GM10266 (cell line): ENCODE data around the gene KRTAP12-1.

Experiments used
- DNase-seq: peaks from one replicate; pipeline ENCODE4 v3.0.0; 2012; ENCODE audit errors: extremely low spot score
- CTCF ChIP-seq: IDR thresholded peaks from 2 replicates; pipeline ENCODE4 v1.5.1; 2012; ENCODE audit warnings: mild to moderate bottlenecking, low read depth; ENCODE audit not compliant: control insufficient read depth, insufficient read depth; ENCODE audit errors: missing control alignments

KRTAP12-1 gene

DNA sequence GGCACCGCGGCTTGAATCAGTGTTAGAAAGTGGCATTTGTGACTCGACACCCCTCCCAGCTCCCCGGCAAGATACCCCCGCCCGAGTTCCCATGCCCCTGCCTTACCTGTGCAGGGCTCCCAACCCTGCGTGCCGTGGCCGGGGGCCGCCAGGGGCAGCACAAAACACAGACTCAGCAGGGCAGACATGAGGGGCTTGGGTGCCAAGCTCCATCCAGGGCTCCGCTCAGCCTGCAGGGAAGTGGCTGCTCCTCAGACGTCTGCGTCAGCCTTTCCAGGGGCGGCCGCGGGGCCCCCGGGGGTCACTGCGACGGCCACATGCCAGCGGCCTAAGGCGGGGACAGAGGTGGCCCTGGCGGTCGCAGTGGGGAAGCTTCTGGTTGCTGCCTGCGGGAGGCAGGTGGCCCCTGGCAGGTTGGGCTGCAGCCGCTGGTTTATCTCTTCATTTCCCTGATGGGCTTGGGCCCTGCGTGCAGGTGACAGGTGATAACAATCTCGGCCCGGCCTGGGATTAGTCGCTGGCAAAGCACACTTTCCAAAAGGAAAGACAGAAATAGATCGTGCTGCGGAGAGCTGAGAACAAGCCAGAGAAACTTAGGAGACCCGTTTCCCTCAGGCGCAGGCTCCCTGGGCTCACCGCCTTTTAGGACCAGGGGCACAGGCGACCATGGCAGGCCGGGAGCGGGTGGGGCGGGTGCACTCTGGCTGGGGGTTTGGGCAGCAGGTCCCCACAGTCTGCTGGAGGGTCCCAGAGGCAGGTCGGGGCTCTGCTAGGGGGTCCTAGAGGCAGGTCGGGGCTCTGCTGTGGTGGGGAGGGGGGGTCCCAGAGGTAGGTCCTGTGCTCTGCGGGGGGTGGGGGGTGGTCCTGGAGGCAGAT lies 29.6 kb upstream of the KRTAP12-1 start, which contains the start of gene TSPEAR:
Gene TSPEAR (minus strand): TSS at position 246 of the 876 bp plus-strand sequence. CDS start 58 bp downstream, at position 188.
- TF ChIP-seq CTCF: no peak

DNA sequence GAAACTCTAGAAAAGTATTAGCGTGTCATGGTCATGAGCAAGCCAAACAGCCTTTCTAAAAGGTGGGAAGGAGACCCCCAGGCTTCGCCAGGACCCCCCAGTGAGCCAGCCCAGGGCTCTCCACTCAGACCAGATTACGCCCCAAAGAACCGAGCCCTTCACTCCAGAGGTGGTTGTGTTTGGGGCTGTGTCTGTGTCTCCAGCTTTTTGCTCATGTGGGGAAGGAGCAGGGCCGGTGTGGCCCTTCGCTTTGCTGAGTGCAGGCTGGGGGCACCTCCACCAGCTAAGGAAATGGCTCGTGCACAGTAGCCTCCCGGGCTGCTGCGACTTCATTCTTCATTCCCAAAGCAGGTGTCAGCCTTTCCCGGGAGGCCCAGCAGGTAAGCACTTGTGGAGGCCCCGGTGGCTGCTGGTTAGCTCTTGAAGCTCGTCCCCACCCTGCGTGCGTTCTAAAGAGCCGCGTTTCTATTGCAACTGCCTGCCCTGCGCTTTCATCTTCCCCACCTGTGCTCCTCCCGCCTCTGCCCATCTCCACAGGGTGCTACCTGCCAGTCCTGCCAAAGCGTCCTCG lies 28.9 kb upstream of the KRTAP12-1 start:
- DNase-seq: no peak
- no peak for TF ChIP-seq CTCF

More for the DNA sequence above, 29.6 kb upstream of the KRTAP12-1 start, which contains the start of gene TSPEAR:
- DNase-seq: no peak

DNA sequence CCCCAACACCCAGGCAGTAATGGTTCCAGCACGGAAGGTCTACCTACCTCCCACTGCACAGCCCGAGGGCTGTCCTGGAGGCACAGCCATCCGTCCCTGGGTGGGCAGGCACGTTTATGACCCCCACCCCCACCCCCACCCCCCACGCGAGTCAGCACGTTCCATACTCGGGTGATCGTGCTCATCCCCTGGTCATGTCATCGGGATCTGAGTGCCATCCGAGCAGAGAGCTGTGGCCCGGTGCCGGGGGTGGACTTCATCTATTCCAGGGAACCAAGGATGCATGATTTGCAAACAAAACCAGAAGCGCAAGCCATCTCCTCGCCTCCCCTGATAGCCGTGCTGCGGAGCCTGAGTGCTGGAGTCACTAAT lies 28.3 kb upstream of the KRTAP12-1 start:
- TF ChIP-seq CTCF: no peak
- no peak for DNase-seq

DNA sequence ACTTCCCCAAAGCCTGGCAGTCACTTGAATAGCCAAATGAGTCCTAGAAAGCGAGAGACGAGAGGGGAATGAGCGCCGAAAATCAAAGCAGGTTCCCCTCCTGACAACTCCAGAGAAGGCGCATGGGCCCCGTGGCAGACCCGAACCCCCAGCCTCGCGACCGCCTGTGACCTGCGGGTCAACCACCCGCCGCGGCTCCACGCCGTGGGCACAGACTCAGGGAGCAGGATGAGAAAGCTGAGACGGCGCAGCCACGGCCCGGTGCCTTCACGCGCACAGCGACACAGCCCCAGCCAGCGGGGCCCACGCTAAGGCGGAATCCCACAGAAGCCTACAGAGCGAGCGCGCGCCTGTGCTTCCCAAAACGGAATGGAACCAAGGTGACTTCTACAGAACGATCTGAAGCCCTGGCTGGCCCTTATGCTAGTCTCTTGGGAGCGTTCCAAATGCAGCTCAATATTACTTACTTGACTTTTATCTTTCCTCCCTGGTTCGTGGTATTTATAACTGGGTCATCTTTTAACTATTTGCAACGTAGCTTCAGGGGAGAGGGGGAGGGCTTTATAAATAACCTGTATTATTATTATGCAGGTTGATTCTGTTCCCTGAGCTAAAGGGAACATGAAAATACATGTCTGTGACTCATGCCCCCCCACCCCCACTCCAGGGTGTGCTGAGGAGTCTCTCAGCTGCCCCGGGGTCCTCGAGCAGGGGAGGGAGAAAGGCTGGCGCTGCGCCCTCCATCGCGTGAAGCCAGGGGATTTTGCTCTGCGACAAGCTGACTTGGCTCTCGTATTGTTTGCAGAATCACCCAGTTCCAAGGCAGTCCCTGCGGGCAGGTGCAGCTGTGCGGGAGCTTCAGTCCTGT lies 27.7 kb upstream of the KRTAP12-1 start:
- TF ChIP-seq CTCF: no peak
- DNase-seq: no peak

DNA sequence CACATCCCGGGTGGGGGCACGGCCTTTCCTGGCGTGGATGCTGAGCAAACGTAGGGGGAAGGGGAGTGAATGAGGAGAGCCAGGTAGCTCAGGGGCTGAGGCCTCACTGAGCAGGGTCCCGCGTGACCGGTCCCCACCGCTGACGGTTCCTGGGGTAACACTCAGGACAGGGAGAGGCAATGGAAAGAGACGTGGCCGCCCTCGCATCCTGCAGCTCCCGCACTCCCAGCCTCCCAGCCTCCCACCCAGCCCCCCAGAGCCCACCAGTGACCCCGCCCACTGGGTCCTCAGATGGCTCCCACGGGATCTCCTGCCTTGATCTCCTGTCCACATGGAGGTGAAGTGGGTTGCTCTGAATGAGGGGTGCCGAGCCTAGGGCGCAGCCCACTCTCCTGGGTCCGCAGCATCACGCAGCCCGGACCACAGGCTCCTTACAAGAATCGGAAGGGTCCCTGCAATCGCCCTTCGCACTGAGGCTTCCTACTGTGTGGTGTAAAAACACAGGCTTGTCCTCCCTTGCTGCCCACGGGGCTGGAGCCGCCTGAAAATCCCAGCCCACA lies 27.0 kb upstream of the KRTAP12-1 start:
- no peak for DNase-seq
- TF ChIP-seq CTCF: no peak

- TF ChIP-seq CTCF: no peak
- DNase-seq: peak; percentile 23
These were observed 26.4 kb upstream of the KRTAP12-1 start for GRCh38 chr21:44708213-44708865.
